SJSA1 (cell line): ENCODE measurements around the gene CNKSR2. TPM values are rescaled to one million over a fixed set of nuclear protein-coding genes. Genes with fewer than 3 reads are reported as not detected.

Experiments used
- DNase-seq, 2 experiments: peaks; one replicate each; pipeline ENCODE4 v3.0.0-alpha.2; 2015 to 2020; ENCODE audit warnings: low spot score in 2 of 2, low read depth in 1 of 2
- H3K27ac ChIP-seq: fragments of 250-450 bp; sonication (Bioruptor Pico); 2 replicates; pipeline ENCODE4 v1.5.1; 2020; ENCODE audit warnings: mild to moderate bottlenecking, moderate library complexity
- H3K27me3 ChIP-seq: fragments of 250-450 bp; sonication (Bioruptor Pico); replicated peaks from 2 replicates; pipeline ENCODE4 v1.5.1; 2020; ENCODE audit warnings: mild to moderate bottlenecking, moderate library complexity
- H3K36me3 ChIP-seq: fragments of 250-450 bp; sonication (Bioruptor Pico); 2 replicates; pipeline ENCODE4 v1.5.1; 2020; ENCODE audit warnings: mild to moderate bottlenecking
- H3K4me1 ChIP-seq: fragments of 250-450 bp; sonication (Bioruptor Pico); replicated peaks from 2 replicates; pipeline ENCODE4 v1.6.1; 2021; ENCODE audit warnings: mild to moderate bottlenecking
- H3K4me3 ChIP-seq: fragments of 250-450 bp; sonication (Bioruptor Pico); 2 replicates; pipeline ENCODE4 v1.5.1; 2020; ENCODE audit warnings: mild to moderate bottlenecking
- H3K9me3 ChIP-seq: fragments of 250-450 bp; sonication (Bioruptor Pico); replicated peaks from 2 replicates; pipeline ENCODE4 v1.5.1; 2020; ENCODE audit warnings: mild to moderate bottlenecking
- total RNA-seq: library from RNA; depleted of rRNA; stranded (reverse); fragments of >200 nt; shearing (Covaris generic); gene quantifications from 2 replicates; pipeline ENCODE4 v1.2.3, GENCODE V29; 2014

The CNKSR2 gene
- total RNA-seq, 1 experiment from 2014 or later: 0.47 TPM

GRCh38 chrX:21683941-21684340 is 309.7 kb downstream of the CNKSR2 start:
- Histone ChIP-seq H3K4me3 (no peak overlapping the region), H3K36me3 (no peaks in the 10 kb centered on the region), H3K27ac (no peak overlapping the region), H3K9me3 (no peaks in the 10 kb centered on the region), H3K4me1 (no peaks in the 10 kb centered on the region), H3K27me3 (no peaks in the 10 kb centered on the region)
- DNase-seq: no peak

- Histone ChIP-seq H3K4me3 (no peak overlapping the region), H3K27me3 (no peaks in the 10 kb centered on the region), H3K4me1 (no peaks in the 10 kb centered on the region), H3K27ac (no peak overlapping the region), H3K9me3 (no peaks in the 10 kb centered on the region), H3K36me3 (no peaks in the 10 kb centered on the region)
- DNase-seq: no peak
These were observed 317.3 kb downstream of the CNKSR2 start for GRCh38 chrX:21691512-21692018.

GRCh38 chrX:21698272-21698671 is 324.1 kb downstream of the CNKSR2 start:
- H3K27me3 ChIP-seq: no peaks in the 10 kb centered on the region
- H3K4me1 ChIP-seq: no peaks in the 10 kb centered on the region
- no peaks in the 10 kb centered on the region for H3K9me3 ChIP-seq
- DNase-seq: no peak
- H3K27ac ChIP-seq: no peak overlapping the region
- H3K36me3 ChIP-seq: no peaks in the 10 kb centered on the region
- no peak overlapping the region for H3K4me3 ChIP-seq

- no peaks in the 10 kb centered on the region for H3K9me3 ChIP-seq
- H3K4me3 ChIP-seq: no peak overlapping the region
- H3K27me3 ChIP-seq: no peaks in the 10 kb centered on the region
- DNase-seq: no peak
- H3K36me3 ChIP-seq: no peaks in the 10 kb centered on the region
- H3K27ac ChIP-seq: no peak overlapping the region
- H3K4me1 ChIP-seq: no peaks in the 10 kb centered on the region
These were observed 324.9 kb downstream of the CNKSR2 start for GRCh38 chrX:21699136-21699535.

GRCh38 chrX:21700275-21700674 is 326.1 kb downstream of the CNKSR2 start:
- Histone ChIP-seq H3K4me1 (no peaks in the 10 kb centered on the region), H3K27me3 (no peaks in the 10 kb centered on the region), H3K36me3 (no peaks in the 10 kb centered on the region), H3K9me3 (no peaks in the 10 kb centered on the region), H3K27ac (no peak overlapping the region), H3K4me3 (no peak overlapping the region)
- no peak for DNase-seq

DNA sequence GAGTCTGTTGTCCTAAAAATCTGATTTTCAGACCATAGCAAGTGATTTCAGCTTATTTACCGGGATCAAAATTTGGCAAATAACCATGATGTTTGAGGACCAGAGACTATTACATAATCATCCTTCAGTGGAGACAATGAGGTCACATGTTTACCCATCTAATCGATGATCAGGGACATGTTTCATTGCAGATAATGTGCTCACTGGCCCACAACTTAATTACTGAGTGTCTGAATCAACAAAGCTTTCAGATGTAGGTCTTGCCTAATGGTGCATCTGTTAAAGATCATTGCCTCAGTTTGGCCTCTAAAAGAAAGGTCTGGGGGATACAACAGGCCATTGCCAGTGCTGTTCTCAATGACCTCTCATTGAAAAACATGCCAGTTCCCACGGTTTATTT is 326.7 kb downstream of the CNKSR2 start:
- DNase-seq: no peak
- H3K9me3 ChIP-seq: no peaks in the 10 kb centered on the region
- H3K36me3 ChIP-seq: no peaks in the 10 kb centered on the region
- H3K4me1 ChIP-seq: no peaks in the 10 kb centered on the region
- no peak overlapping the region for H3K4me3 ChIP-seq
- no peak overlapping the region for H3K27ac ChIP-seq
- H3K27me3 ChIP-seq: no peaks in the 10 kb centered on the region

DNA sequence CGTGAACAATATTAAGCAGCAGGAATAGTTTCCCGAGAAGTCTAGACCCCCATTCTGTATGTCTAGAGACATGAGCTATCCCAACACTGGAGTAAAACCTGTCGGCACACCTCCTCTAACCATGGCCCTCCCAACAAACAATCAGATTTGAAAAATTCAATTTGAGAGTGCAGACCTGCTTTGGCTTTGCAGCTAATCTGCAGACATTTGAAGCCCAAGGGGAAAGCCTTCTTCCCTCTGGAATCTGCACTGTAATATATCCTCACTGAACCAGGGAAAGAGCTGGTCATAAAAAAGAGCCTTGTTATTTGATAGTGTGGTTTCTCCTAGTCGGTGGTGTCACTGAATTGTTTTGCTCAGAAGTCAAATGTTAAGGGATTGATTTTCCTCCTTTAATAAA is 328.5 kb downstream of the CNKSR2 start:
- Histone ChIP-seq H3K36me3 (no peaks in the 10 kb centered on the region), H3K27ac (no peak overlapping the region)

More for the DNA sequence above, 328.5 kb downstream of the CNKSR2 start:
- no peaks in the 10 kb centered on the region for H3K27me3 ChIP-seq
- no peak for DNase-seq
- no peaks in the 10 kb centered on the region for H3K9me3 ChIP-seq
- no peaks in the 10 kb centered on the region for H3K4me1 ChIP-seq
- no peak overlapping the region for H3K4me3 ChIP-seq
